RWPE2 (cell line): ENCODE measurements around the gene HAVCR2.

Experiments used
- ATAC-seq: fragments of 200-7000 bp; cut with Tn5 transposase; 3 replicates; pipeline ENCODE4 v1.9.1; 2021; ENCODE audit warnings: low read depth
- DNase-seq: peaks from one replicate; pipeline ENCODE4 v3.0.0-alpha.2; 2020; ENCODE audit warnings: low spot score
- H3K27ac ChIP-seq: fragments of 450-650 bp; 2 replicates; pipeline ENCODE4 v1.5.1; 2017; ENCODE audit warnings: mild to moderate bottlenecking; ENCODE audit not compliant: poor library complexity, severe bottlenecking
- H3K27me3 ChIP-seq: fragments of 250-450 bp; sonication (Bioruptor Pico); 2 replicates; pipeline ENCODE4 v1.5.1; 2021; ENCODE audit warnings: mild to moderate bottlenecking, moderate library complexity; ENCODE audit not compliant: insufficient read depth, poor library complexity, severe bottlenecking
- H3K36me3 ChIP-seq: fragments of 250-450 bp; sonication (Bioruptor Pico); 2 replicates; pipeline ENCODE4 v1.5.1; 2020; ENCODE audit warnings: low read depth, mild to moderate bottlenecking, moderate library complexity
- H3K4me1 ChIP-seq: fragments of 250-450 bp; sonication (Bioruptor Pico); 2 replicates; pipeline ENCODE4 v1.5.1; 2021; ENCODE audit warnings: mild to moderate bottlenecking, moderate library complexity; ENCODE audit not compliant: insufficient read depth, poor library complexity, severe bottlenecking
- H3K4me3 ChIP-seq: fragments of 250-450 bp; sonication (Bioruptor Pico); 2 replicates; pipeline ENCODE4 v1.5.1; 2021; ENCODE audit warnings: mild to moderate bottlenecking, moderate library complexity; ENCODE audit not compliant: severe bottlenecking
- H3K9me3 ChIP-seq: fragments of 250-450 bp; sonication (Bioruptor Pico); 2 replicates; pipeline ENCODE4 v1.5.1; 2021; ENCODE audit warnings: mild to moderate bottlenecking, moderate library complexity; ENCODE audit not compliant: severe bottlenecking
- CTCF ChIP-seq: fragments of 450-650 bp; IDR thresholded peaks from one replicate; pipeline ENCODE4 v1.5.1; 2017; ENCODE audit warnings: mild to moderate bottlenecking, moderate library complexity; ENCODE audit not compliant: poor library complexity, severe bottlenecking

Gene HAVCR2

GRCh38 chr5:157115502-157115901 lies 6.7 kb upstream of the HAVCR2 start:
- Histone ChIP-seq H3K27ac (no peak overlapping the region), H3K4me1 (no peaks in the 10 kb centered on the region), H3K9me3 (no peaks in the 10 kb centered on the region), H3K27me3 (no peaks in the 10 kb centered on the region), H3K36me3 (no peaks in the 10 kb centered on the region), H3K4me3 (no peak overlapping the region)
- DNase-seq (no peak), ATAC-seq (no peak)
- no peak for TF ChIP-seq CTCF

- ATAC-seq (no peak), DNase-seq (no peak)
- H3K27me3 ChIP-seq, result no peaks in the 10 kb centered on the region
- no peak overlapping the region for H3K4me3 ChIP-seq
- no peaks in the 10 kb centered on the region for H3K9me3 ChIP-seq
- no peak for TF ChIP-seq CTCF
- H3K4me1 ChIP-seq, result no peaks in the 10 kb centered on the region
- no peaks in the 10 kb centered on the region for H3K36me3 ChIP-seq
- H3K27ac ChIP-seq, result no peak overlapping the region
Measured at GRCh38 chr5:157115012-157115411, 6.2 kb upstream of the HAVCR2 start.

GRCh38 chr5:157113002-157113401 lies 4.2 kb upstream of the HAVCR2 start:
- Histone ChIP-seq H3K36me3 (no peaks in the 10 kb centered on the region), H3K27me3 (no peaks in the 10 kb centered on the region), H3K4me1 (no peaks in the 10 kb centered on the region), H3K9me3 (no peaks in the 10 kb centered on the region), H3K4me3 (no peak overlapping the region), H3K27ac (no peak overlapping the region)
- ATAC-seq, result no peak
- TF ChIP-seq CTCF, result no peak
- no peak for DNase-seq

- no peak overlapping the region for H3K27ac ChIP-seq
- TF ChIP-seq CTCF, result no peak
- H3K4me1 ChIP-seq, result no peaks in the 10 kb centered on the region
- no peaks in the 10 kb centered on the region for H3K27me3 ChIP-seq
- H3K36me3 ChIP-seq, result no peaks in the 10 kb centered on the region
- no peaks in the 10 kb centered on the region for H3K9me3 ChIP-seq
- DNase-seq (no peak), ATAC-seq (no peak)
- H3K4me3 ChIP-seq, result no peak overlapping the region
Measured at GRCh38 chr5:157109744-157110143, 900 bp upstream of the HAVCR2 start.

GRCh38 chr5:157107508-157107907 lies 1.3 kb downstream of the HAVCR2 start:
- Histone ChIP-seq H3K4me1 (no peaks in the 10 kb centered on the region), H3K4me3 (no peak overlapping the region), H3K9me3 (no peaks in the 10 kb centered on the region), H3K27ac (no peak overlapping the region), H3K36me3 (no peaks in the 10 kb centered on the region), H3K27me3 (no peaks in the 10 kb centered on the region)
- no peak for TF ChIP-seq CTCF
- DNase-seq, result no peak
- no peak for ATAC-seq
